Measurements from ENCODE around the gene RAB11FIP4. TPM values are rescaled to one million over a fixed set of nuclear protein-coding genes. Genes with fewer than 3 reads are reported as not detected.
A peak's percentile ranks its signal among the peaks of the same experiment; 100 is the strongest.

RAB11FIP4 gene
- total RNA-seq, 4 donors from 2014 or later, result 0.09 to 0.22 (median 0.16) TPM; not detected in 1

GRCh38 chr17:31488264-31488981 lies 96.9 kb downstream of the RAB11FIP4 start:
- H3K27ac ChIP-seq, result peak overlapping the region in 1 of 4 donors; percentile 47

GRCh38 chr17:31488982-31489294 lies 97.5 kb downstream of the RAB11FIP4 start:
- H3K36me3 ChIP-seq, result no peaks in the 10 kb centered on the region
- peaks cover 0 to 3% (median 0%) of the 10 kb centered on the region in 3 donors for H3K27me3 ChIP-seq
- ATAC-seq (no peak), DNase-seq (no peak)
- H3K4me1 ChIP-seq, result peaks cover 3 to 9% of the 10 kb centered on the region in 2 donors
- H3K27ac ChIP-seq, result no peak overlapping the region
- peak overlapping the region in 1 of 4 donors; percentile 51 for H3K4me3 ChIP-seq
- H3K9me3 ChIP-seq, result no peaks in the 10 kb centered on the region
- intact Hi-C loops (cut with DNase I; ENCODE audit: low total_unique reads) (loop anchor here (5.0 kb wide), 1 partner anchor 108 kb away; no protein-coding TSS in a partner anchor), in situ Hi-C loops (cut with MboI; ENCODE audit: low sequenced_read_pairs in 4 of 4) (no loop called here)
- TF ChIP-seq, protein P1, sequence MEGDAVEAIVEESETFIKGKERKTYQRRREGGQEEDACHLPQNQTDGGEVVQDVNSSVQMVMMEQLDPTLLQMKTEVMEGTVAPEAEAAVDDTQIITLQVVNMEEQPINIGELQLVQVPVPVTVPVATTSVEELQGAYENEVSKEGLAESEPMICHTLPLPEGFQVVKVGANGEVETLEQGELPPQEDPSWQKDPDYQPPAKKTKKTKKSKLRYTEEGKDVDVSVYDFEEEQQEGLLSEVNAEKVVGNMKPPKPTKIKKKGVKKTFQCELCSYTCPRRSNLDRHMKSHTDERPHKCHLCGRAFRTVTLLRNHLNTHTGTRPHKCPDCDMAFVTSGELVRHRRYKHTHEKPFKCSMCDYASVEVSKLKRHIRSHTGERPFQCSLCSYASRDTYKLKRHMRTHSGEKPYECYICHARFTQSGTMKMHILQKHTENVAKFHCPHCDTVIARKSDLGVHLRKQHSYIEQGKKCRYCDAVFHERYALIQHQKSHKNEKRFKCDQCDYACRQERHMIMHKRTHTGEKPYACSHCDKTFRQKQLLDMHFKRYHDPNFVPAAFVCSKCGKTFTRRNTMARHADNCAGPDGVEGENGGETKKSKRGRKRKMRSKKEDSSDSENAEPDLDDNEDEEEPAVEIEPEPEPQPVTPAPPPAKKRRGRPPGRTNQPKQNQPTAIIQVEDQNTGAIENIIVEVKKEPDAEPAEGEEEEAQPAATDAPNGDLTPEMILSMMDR (IDR thresholded peaks at IDR 0.05 in 4 of 5, conservative IDR thresholded peaks at IDR 0.05 in 1 of 5), result no peak
- TF ChIP-seq POLR2A (IDR thresholded peaks at IDR 0.05), result no peak

More at GRCh38 chr17:31488264-31488981, 96.9 kb downstream of the RAB11FIP4 start:
- Histone ChIP-seq H3K9me3 (no peaks in the 10 kb centered on the region), H3K4me1 (peaks cover 3 to 9% of the 10 kb centered on the region in 2 donors), H3K4me3 (peak overlapping the region; percentile 51 to 61 (median 56)), H3K27me3 (peaks cover 0 to 3% (median 0%) of the 10 kb centered on the region in 3 donors), H3K36me3 (no peaks in the 10 kb centered on the region)
- ATAC-seq, result peak; percentile 52 to 65
- in situ Hi-C loops (cut with MboI; ENCODE audit: low sequenced_read_pairs in 4 of 4), result no loop called here
- TF ChIP-seq, protein P1 (IDR thresholded peaks at IDR 0.05 in 4 of 5, conservative IDR thresholded peaks at IDR 0.05 in 1 of 5), result no peak
- TF ChIP-seq POLR2A (IDR thresholded peaks at IDR 0.05), result no peak
- intact Hi-C loops (cut with DNase I; ENCODE audit: low total_unique reads), result loop anchor here (5.0 kb wide), 1 partner anchor 109 kb away; no protein-coding TSS in a partner anchor
- peak in 1 of 2 donors; percentile 37 for DNase-seq

- no peak overlapping the region for H3K4me3 ChIP-seq
- DNase-seq, result no peak
- intact Hi-C loops (cut with DNase I; ENCODE audit: low total_unique reads), result loop anchor here (5.0 kb wide), 1 partner anchor 108 kb away; no protein-coding TSS in a partner anchor
- no peak for ATAC-seq
- H3K9me3 ChIP-seq, result no peaks in the 10 kb centered on the region
- peaks cover 0 to 3% (median 0%) of the 10 kb centered on the region in 3 donors for H3K27me3 ChIP-seq
- in situ Hi-C loops (cut with MboI; ENCODE audit: low sequenced_read_pairs in 4 of 4), result no loop called here
- no peak for TF ChIP-seq POLR2A (IDR thresholded peaks at IDR 0.05)
- TF ChIP-seq, protein P1 (IDR thresholded peaks at IDR 0.05 in 4 of 5, conservative IDR thresholded peaks at IDR 0.05 in 1 of 5), result no peak
- no peaks in the 10 kb centered on the region for H3K36me3 ChIP-seq
- H3K4me1 ChIP-seq, result peaks cover 3 to 9% of the 10 kb centered on the region in 2 donors
- H3K27ac ChIP-seq, result no peak overlapping the region
These were observed 98.0 kb downstream of the RAB11FIP4 start for GRCh38 chr17:31489295-31490018.

- Histone ChIP-seq H3K9me3 (no peaks in the 10 kb centered on the region), H3K4me3 (no peak overlapping the region), H3K36me3 (no peaks in the 10 kb centered on the region), H3K27me3 (peaks cover 0 to 3% (median 0%) of the 10 kb centered on the region in 3 donors), H3K4me1 (peaks cover 3 to 9% of the 10 kb centered on the region in 2 donors), H3K27ac (no peak overlapping the region)
- TF ChIP-seq, protein P1 (IDR thresholded peaks at IDR 0.05 in 4 of 5, conservative IDR thresholded peaks at IDR 0.05 in 1 of 5), result no peak
- TF ChIP-seq POLR2A (IDR thresholded peaks at IDR 0.05), result no peak
- ATAC-seq, result no peak
- intact Hi-C loops (cut with DNase I; ENCODE audit: low total_unique reads) (no loop called here), in situ Hi-C loops (cut with MboI; ENCODE audit: low sequenced_read_pairs in 4 of 4) (no loop called here)
- DNase-seq, result no peak
These were observed 98.7 kb downstream of the RAB11FIP4 start for GRCh38 chr17:31490019-31490650.

Data from gastrocnemius medialis (tissue), 4 donors.